ENCODE results near the gene GPN3. TPM values are rescaled to one million over a fixed set of nuclear protein-coding genes. Genes with fewer than 3 reads are reported as not detected.
A peak's percentile ranks its signal among the peaks of the same experiment; 100 is the strongest.
"Not testable (repeated sequence)": the region's sequence is repeated elsewhere in the genome, so short reads cannot be mapped to it uniquely, and the experiment has no call there.

The GPN3 gene
- polyA plus RNA-seq (ENCODE audit: insufficient read length in 4 of 4): 10 to 100 TPM; 34.1 to 42.8 (median 37.2) TPM

DNA sequence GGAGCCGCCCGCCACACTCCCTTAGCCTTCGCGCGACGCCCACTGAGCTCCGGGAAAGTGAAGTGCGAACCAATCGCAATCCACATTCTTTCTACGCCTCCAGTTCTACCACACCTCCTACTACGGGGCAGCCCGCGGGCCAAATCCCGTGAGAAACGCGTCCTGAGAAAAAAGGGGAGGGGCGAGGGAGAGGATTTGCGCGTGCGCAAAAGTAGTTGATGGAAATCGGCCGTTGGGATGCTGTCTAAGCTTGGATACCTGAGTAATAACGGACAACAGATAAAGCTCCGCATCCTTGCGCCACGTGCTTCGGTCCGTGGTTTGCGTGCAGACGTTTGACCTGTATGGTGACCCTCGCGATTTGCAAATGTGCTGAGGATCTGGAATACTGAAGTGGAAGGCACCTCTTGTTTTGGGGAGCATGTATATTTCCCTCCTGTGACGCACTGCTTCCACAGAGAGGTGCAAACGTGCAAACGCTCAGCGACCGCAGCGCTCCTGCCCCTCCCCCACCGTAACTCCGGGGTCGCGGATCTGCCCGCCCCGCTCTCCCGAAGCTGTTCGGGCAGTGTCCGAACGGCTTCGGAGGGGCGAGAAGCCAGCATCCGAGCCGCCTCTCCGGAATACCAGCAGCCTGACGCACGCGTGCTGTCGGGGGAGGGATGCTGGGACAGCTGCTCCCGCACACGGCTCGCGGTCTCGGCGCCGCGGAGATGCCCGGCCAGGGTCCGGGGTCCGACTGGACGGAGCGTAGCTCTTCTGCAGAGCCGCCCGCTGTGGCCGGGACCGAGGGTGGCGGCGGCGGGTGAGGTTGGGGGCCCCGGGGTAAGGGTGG, at the start of gene GPN3, which contains the start of gene FAM216A:
TSS of gene GPN3 (minus strand) at position 44 of the 835 bp plus-strand sequence. CDS start 54 bp downstream, outside the sequence.
TSS of gene FAM216A (plus strand) at position 632 of the 835 bp plus-strand sequence. CDS start at position 663, 31 bp downstream.
- DNase-seq (ENCODE audit: low read depth in 4 of 4, low spot score in 3 of 4): peak; percentile 96 to 99 (median 97)

- DNase-seq (ENCODE audit: low read depth in 4 of 4, low spot score in 3 of 4): no peak
Observed at GRCh38 chr12:110516995-110517394, 48.9 kb upstream of the GPN3 start.

DNA sequence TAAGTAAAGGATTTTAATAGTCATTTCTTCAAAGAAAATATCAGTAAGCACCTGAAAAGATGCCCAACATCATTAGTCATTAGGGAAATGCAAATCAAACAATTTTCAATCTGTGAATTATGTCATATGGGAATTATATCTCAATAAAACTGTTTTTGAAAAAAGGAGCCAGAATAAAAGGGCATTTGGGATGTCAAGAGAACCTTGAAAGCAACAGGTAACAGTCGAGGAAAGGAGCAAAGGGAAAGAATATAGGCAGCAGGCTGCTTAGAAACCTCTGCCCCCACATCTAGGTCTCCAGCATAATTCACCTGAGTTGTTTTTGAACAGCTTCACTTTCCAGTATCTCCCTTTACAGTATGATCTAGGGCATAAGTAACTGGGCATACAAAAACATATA, 46.3 kb upstream of the GPN3 start:
- no peak for DNase-seq (ENCODE audit: low read depth in 4 of 4, low spot score in 3 of 4)

GRCh38 chr12:110513842-110514241, 45.8 kb upstream of the GPN3 start:
- no peak for DNase-seq (ENCODE audit: low read depth in 4 of 4, low spot score in 3 of 4)

- no peak for DNase-seq (ENCODE audit: low read depth in 4 of 4, low spot score in 3 of 4)
Observed at GRCh38 chr12:110508071-110508586, 40.1 kb upstream of the GPN3 start.

DNA sequence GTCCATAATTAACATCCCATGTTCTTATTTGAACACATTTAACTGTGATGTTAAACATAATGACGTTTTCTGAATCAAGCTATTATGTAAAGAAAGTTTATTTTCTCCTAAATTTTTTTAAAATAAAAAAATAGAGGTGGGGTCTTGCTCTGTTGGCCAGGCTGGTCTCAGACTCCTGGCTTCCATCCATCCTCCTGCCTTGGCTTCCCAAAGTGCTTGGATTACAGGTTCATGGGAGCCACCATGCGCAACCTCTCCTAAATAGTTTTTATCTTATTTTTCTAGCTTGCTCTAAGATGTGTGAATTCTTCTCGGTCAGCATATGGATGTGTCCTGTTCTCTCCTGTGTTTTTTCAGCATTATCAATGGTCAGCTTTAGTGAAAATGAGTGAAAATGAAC, 37.3 kb upstream of the GPN3 start:
- no peak for DNase-seq (ENCODE audit: low read depth in 4 of 4, low spot score in 3 of 4)

GRCh38 chr12:110503432-110503831, 35.4 kb upstream of the GPN3 start:
- DNase-seq (ENCODE audit: low read depth in 4 of 4, low spot score in 3 of 4): no peak

DNA sequence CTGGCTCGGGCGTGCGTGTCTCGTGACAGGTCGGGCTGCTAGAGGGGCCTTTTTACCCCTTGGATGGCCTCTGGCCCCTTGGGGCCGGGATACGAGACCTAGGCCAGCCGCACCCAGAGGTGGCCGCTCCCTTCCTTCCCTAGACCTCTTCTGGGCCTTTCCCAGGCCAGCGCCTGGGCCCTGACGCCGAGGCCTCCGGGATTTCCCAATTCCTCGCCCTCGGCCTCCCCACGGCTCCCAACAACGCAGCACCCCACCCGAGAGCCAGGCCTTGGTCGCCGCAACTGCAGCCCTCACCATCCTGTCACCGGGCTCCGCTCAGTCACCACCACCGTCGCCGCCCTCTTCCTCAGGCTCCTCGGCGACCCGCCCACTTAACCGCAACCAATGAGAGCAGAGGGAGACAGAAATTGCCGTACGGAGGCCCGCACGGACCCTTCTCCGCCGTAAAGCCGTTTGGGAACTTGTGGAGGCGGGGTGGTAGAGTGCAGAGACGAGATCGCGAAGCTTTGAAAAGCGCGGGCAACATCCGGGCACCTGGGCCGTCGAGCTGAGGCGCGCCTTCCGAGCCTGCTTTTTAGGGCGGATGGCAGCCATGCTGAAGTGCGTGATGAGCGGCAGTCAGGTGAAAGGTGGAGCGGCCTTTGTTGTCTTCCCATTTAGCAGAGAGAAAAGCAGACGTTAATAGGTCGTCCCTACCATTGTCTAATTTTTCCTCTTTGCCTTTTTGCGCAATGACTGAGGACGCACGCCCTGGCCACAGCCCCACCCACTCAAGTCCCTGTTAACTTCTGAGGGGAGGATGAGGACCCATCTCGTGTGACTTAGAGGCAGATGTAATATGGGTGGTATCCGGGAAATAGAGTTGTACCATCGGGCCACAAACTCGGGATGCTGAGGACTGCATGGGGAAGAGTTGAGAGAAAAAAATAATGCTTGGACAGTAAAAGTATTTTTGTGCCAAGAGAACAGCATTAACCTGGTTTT, 34.0 kb upstream of the GPN3 start, which contains the start of the genes RAD9B and VPS29:
TSS of gene RAD9B (plus strand) at position 580 of the 987 bp plus-strand sequence. CDS start at position 587, 7 bp downstream.
TSS of gene VPS29 (minus strand) at position 360 of the 987 bp plus-strand sequence. CDS start at position 300, 60 bp downstream.
- DNase-seq (ENCODE audit: low read depth in 4 of 4, low spot score in 3 of 4): peak; percentile 93 to 97 (median 96)

DNA sequence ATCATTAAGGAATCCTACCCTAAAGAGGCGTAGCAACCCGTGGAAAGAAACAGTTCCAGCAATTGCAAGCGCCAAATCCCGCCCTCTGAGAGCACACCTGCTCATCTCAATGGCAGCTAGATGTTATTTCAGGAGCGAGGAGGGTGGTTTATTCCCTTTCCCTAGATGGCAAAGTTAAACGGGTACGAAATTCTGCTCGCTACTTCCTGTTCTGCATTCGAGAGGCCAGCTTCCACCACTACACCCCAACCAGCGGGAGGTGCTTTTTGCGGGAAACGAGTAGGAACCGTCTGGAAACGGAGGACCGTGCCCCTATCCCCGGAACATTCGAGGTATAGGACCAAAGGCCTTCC, 33.3 kb upstream of the GPN3 start:
- peak in 3 of 4 donors; percentile 3 to 22 (median 8) for DNase-seq (ENCODE audit: low read depth in 4 of 4, low spot score in 3 of 4)

GRCh38 chr12:110498984-110499706, 31.1 kb upstream of the GPN3 start:
- DNase-seq (ENCODE audit: low read depth in 4 of 4, low spot score in 3 of 4): no peak

GRCh38 chr12:110475426-110475825, 7.4 kb upstream of the GPN3 start:
- no peak for DNase-seq (ENCODE audit: low read depth in 4 of 4, low spot score in 3 of 4)

- no peak for DNase-seq (ENCODE audit: low read depth in 4 of 4, low spot score in 3 of 4)
Observed at GRCh38 chr12:110467847-110468213, 227 bp downstream of the GPN3 start.

GRCh38 chr12:110466791-110467190, 1.3 kb downstream of the GPN3 start:
- DNase-seq (ENCODE audit: low read depth in 4 of 4, low spot score in 3 of 4): no peak

DNA sequence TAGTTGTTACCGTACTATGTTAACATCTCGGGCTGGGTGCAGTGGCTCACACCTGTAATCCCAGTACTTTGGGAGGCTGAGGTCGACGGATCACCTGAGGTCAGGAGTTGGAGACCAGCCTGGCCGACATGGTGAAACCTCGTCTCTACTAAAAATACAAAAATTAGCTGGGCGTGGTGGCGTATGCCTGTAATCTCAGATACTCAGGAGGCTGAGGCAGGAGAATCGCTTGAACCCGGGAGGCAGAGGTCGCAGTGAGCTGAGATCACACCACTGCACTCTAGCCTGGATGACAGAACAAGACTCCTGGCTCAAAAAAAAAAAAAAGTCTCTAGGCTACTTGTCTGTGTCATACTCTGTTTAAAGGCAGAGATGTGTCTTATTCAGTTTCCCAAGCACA, 2.3 kb downstream of the GPN3 start:
- not testable (repeated sequence) for DNase-seq (ENCODE audit: low read depth in 4 of 4, low spot score in 3 of 4)

DNA sequence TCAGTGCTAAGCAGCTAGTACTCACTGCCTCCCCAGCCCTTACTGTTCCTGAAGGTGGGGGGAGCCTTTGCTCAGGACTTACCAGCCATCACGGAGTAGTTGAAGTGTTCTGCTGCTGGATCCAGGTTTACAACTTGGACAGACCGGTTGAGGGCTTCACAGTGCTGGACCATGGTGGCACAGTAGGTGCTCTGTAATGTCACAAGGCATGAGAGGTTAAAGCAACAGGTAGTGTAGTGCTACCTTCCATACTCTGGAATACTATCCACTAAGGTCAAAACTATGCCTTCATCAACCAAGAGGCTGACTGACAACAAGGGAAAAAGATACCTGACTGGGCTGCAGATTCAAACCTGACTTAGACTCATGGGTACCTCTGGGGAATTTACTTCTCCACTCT, 3.0 kb downstream of the GPN3 start:
- DNase-seq (ENCODE audit: low read depth in 4 of 4, low spot score in 3 of 4): no peak

GRCh38 chr12:110461189-110461588, 6.9 kb downstream of the GPN3 start:
- DNase-seq (ENCODE audit: low read depth in 4 of 4, low spot score in 3 of 4): not testable (repeated sequence)

GRCh38 chr12:110458756-110459155, 9.3 kb downstream of the GPN3 start:
- DNase-seq (ENCODE audit: low read depth in 4 of 4, low spot score in 3 of 4): no peak

- DNase-seq (ENCODE audit: low read depth in 4 of 4, low spot score in 3 of 4): no peak
Observed at GRCh38 chr12:110453569-110454296, 14.3 kb downstream of the GPN3 start.

- DNase-seq (ENCODE audit: low read depth in 4 of 4, low spot score in 3 of 4): no peak
Observed at GRCh38 chr12:110451263-110451662, 16.8 kb downstream of the GPN3 start.

Measured in right renal pelvis (tissue), 4 donors.